Ectodermal cell (in vitro differentiated cells): ENCODE data around the gene SGIP1.

Experiments used
- H3K27ac ChIP-seq: 2 replicates; pipeline ENCODE4 v1.7.0; 2013; ENCODE audit warnings: mild to moderate bottlenecking, low read depth, low read length; ENCODE audit not compliant: insufficient read depth, poor library complexity, severe bottlenecking
- H3K27me3 ChIP-seq: 2 replicates; pipeline ENCODE4 v1.7.0; 2013; ENCODE audit warnings: mild to moderate bottlenecking, low read length; ENCODE audit not compliant: insufficient read depth, control insufficient read depth, poor library complexity, severe bottlenecking
- H3K36me3 ChIP-seq: one replicate; pipeline ENCODE4 v1.7.0; 2013; ENCODE audit warnings: low read length; ENCODE audit not compliant: control insufficient read depth, insufficient read depth
- H3K4me1 ChIP-seq: one replicate; pipeline ENCODE4 v1.7.0; 2013; ENCODE audit warnings: low read length; ENCODE audit not compliant: control insufficient read depth, insufficient read depth
- H3K4me3 ChIP-seq: 2 replicates; pipeline ENCODE4 v1.7.0; 2013; ENCODE audit warnings: low read depth, low read length, control low read depth; ENCODE audit not compliant: insufficient read depth
- H3K9me3 ChIP-seq: 2 replicates; pipeline ENCODE4 v1.7.0; 2013; ENCODE audit warnings: mild to moderate bottlenecking, low read length, moderate library complexity; ENCODE audit not compliant: control insufficient read depth
- WGBS, 2 experiments: methylation state at CpG; one replicate each; pipeline ENCODE4 v1.1.7; 2013; ENCODE audit warnings: missing lambda C conversion rate in 2 of 2; 5-methylcytosine and 5-hydroxymethylcytosine counted together

SGIP1 gene

DNA sequence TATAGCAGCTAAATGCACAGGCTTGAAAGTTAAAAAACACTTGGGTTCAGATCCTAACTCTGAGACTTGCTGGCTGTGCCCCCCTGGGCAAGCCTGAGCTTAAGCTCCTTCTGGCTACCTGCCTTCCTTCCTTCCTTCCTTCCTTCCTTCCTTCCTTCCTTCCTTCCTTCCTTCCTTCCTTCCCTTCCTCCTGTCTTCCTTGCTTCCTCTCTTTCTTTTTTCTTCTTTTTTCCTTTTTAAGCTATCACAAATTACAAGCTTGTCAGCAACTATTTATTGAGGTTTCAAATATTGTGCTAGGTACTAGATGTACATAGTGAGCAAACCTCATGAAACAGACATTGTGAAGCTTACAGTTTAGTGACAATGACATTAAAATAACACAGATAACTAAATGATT is 15.1 kb downstream of the SGIP1 start:
- H3K9me3 ChIP-seq, result no peaks in the 10 kb centered on the region
- H3K4me3 ChIP-seq, result no peak overlapping the region
- H3K4me1 ChIP-seq, result no peaks in the 10 kb centered on the region
- no peaks in the 10 kb centered on the region for H3K27me3 ChIP-seq
- H3K36me3 ChIP-seq, result no peaks in the 10 kb centered on the region
- no peak overlapping the region for H3K27ac ChIP-seq

DNA sequence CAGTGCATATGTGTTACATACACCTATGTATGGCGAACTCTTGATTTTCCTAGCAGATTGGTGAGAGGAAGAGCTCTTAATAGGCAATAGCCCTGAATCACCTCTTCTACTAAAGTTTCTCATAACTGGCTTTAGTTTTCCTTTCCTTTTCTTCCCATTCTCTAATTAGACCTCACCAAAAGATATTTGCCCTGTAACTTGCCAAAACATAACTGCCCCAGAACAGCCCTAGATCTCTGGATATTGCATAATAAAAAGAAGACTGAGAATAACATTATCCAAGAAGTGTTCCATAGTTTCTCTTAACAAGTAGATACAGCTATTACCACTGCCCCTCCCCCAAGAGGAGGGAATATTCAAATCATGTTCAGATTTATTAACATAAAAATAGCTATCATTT is 16.3 kb downstream of the SGIP1 start:
- H3K9me3 ChIP-seq, result no peaks in the 10 kb centered on the region
- H3K27me3 ChIP-seq, result no peaks in the 10 kb centered on the region
- no peak overlapping the region for H3K4me3 ChIP-seq
- WGBS, 2 experiments, result 100% methylated on average over 1 of the region's 1 CpG
- H3K27ac ChIP-seq, result no peak overlapping the region
- no peaks in the 10 kb centered on the region for H3K36me3 ChIP-seq
- H3K4me1 ChIP-seq, result no peaks in the 10 kb centered on the region

DNA sequence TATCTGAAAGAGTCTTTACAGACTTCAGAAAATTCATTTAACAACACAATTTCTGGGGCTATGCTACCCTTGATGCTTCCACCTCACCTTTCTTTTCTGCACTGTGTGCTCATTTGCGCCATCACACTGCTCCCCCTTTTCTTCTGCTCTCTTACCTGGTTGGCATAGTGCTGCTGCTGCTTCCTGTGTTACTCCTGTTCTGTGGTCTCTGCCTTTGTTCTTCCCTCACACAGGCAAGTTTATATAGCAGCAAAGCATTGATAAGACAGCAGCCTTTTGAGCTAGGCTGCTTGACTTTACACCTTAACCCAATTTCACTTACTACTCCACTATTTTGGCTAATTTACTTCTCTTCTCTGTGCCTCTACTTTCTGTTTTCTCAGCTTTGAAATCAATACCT is 18.3 kb downstream of the SGIP1 start:
- no peaks in the 10 kb centered on the region for H3K36me3 ChIP-seq
- 95% methylated on average over 1 of the region's 1 CpG for WGBS, 2 experiments

DNA sequence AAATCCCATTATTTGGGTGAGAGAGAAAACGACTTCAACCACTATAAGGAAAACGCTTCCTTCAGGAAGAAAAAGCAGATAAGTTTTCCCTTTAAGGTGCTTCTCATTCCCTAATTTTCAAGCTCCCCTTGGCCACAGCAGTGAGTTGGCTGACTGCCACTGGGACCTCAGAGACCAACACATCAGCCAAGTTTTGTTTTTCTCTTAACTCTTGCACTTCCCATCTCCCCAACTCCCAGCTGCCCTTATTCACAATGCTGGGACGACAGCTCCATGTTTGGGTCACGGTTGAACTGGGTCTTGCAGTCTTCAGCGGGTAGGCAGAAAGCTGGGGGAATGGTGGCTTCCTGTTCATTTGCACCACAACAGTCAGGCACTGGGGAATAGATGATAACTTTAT is 18.9 kb downstream of the SGIP1 start:
- Histone ChIP-seq H3K27me3 (no peaks in the 10 kb centered on the region), H3K27ac (no peak overlapping the region), H3K36me3 (no peaks in the 10 kb centered on the region), H3K9me3 (no peaks in the 10 kb centered on the region), H3K4me3 (no peak overlapping the region), H3K4me1 (no peaks in the 10 kb centered on the region)
- 48 to 51% methylated on average over 5 of the region's 5 CpGs for WGBS, 2 experiments

More for the DNA sequence above, 18.3 kb downstream of the SGIP1 start:
- H3K4me3 ChIP-seq, result no peak overlapping the region
- no peaks in the 10 kb centered on the region for H3K27me3 ChIP-seq
- no peak overlapping the region for H3K27ac ChIP-seq
- H3K4me1 ChIP-seq, result no peaks in the 10 kb centered on the region
- H3K9me3 ChIP-seq, result no peaks in the 10 kb centered on the region

DNA sequence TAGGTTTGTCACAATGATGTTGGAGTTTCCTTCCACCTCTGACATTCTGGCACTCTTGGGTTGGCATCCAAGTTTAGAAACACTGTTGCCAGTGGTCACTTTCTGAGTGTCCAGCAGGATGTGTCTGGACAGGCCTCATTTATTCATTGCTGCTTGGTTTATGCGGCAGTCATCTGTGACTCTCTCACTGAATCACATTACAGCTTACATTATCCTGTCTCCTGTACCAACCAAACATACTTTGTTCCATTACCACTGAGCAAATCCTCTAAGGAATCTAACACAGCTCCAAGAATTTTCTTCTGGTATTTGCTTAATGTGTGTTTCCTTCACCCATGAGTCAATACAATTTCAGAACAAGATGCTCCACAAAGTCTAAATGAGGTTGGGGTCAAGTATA is 19.9 kb downstream of the SGIP1 start:
- H3K27ac ChIP-seq, result no peak overlapping the region
- H3K9me3 ChIP-seq, result no peaks in the 10 kb centered on the region
- no peak overlapping the region for H3K4me3 ChIP-seq
- H3K36me3 ChIP-seq, result no peaks in the 10 kb centered on the region
- 93 to 98% methylated on average over 1 of the region's 1 CpG for WGBS, 2 experiments
- no peaks in the 10 kb centered on the region for H3K4me1 ChIP-seq
- H3K27me3 ChIP-seq, result no peaks in the 10 kb centered on the region

DNA sequence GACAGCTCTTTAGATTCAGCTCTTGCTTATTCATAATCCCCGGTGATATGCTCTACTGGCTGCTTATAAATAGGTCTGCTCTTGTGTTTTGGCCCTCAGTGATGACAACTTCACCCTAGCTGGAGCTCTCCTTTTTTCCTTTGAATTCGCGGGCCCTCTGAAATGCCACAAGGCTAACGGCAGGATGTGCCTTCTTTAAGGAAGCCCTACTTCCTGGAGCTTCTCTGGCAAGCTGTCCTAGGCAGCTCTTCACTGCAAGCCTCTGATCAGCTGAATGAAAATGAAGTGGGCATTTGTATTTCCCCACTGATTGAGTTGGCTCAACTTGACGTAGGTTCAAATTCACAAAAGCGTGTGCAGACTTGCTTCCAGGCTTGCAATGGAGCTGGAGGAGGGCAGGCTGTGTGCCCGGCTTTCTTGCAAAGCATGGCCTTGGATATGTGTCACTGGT is 22.2 kb downstream of the SGIP1 start:
- Histone ChIP-seq H3K4me3 (no peak overlapping the region), H3K27ac (no peak overlapping the region), H3K36me3 (no peaks in the 10 kb centered on the region), H3K27me3 (no peaks in the 10 kb centered on the region), H3K4me1 (no peaks in the 10 kb centered on the region), H3K9me3 (no peaks in the 10 kb centered on the region)
- WGBS, 2 experiments, result 86 to 91% methylated on average over 7 of the region's 7 CpGs

DNA sequence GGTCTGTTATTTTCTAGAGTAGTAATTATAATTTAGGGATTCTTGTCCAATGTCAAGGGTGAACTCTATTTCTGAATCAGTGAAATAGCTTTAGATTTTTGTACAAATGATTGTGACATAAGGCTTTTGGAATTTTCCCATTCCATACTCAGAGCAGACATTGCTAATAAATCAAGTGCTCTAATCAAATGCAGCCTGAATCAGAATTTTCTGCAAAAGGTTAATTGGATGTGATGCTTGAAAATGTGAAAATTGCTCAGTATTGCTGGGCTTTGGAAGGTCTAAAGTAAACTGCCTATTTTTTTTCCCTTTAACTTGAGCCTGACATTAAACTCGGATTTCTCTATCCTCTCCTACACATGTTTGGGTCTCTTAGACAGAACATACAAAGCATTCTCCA is 23.2 kb downstream of the SGIP1 start:
- 67 to 95% methylated on average over 1 of the region's 1 CpG for WGBS, 2 experiments
- Histone ChIP-seq H3K36me3 (no peaks in the 10 kb centered on the region), H3K27ac (no peak overlapping the region), H3K4me1 (no peaks in the 10 kb centered on the region), H3K4me3 (no peak overlapping the region), H3K27me3 (no peaks in the 10 kb centered on the region), H3K9me3 (no peaks in the 10 kb centered on the region)

DNA sequence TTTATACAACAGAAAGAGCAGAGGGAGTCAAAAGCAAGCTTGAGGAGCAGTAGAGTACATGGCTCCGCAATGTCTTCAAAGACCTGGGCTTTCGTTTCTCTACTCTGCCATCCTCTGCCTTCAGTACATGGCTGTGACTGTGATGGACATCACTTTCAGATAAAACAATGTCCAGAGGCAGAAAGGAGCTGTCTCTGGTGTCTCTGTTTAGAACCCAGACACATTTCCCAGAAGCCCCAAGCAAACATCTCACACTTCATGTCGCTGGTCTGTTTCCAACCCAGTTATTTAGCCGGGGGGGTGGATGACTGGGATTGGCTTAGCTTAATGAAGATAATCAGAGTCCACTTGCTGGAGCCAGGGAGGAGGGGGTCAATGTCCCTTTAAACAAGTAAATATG is 25.6 kb downstream of the SGIP1 start:
- WGBS, 2 experiments, result 93% methylated on average over 4 of the region's 4 CpGs
- H3K9me3 ChIP-seq, result no peaks in the 10 kb centered on the region
- no peaks in the 10 kb centered on the region for H3K36me3 ChIP-seq
- H3K27me3 ChIP-seq, result no peaks in the 10 kb centered on the region
- no peak overlapping the region for H3K4me3 ChIP-seq
- H3K27ac ChIP-seq, result no peak overlapping the region
- H3K4me1 ChIP-seq, result no peaks in the 10 kb centered on the region

DNA sequence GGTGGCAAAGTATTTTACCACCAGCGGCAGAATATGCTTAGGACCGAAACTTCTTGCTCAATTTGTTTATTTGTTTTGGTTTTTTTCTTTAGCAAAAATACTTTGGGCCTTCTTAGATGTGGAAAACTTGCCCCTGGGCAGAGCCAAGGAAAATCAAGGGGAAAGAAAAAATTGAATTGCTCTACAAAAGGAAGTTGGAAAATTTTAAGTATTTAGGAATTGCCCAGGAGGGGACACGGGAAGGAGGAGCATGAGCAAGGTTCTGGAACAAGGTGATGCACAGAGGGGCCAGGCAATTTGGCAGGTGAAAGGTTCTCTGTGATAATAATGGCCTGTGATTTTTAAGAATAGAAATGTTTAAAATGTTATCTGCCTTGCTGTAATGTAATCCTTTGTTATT is 28.6 kb downstream of the SGIP1 start:
- H3K27me3 ChIP-seq, result no peaks in the 10 kb centered on the region
- no peak overlapping the region for H3K4me3 ChIP-seq
- no peaks in the 10 kb centered on the region for H3K36me3 ChIP-seq
- H3K27ac ChIP-seq, result no peak overlapping the region
- 78 to 80% methylated on average over 3 of the region's 3 CpGs for WGBS, 2 experiments
- H3K4me1 ChIP-seq, result no peaks in the 10 kb centered on the region
- H3K9me3 ChIP-seq, result no peaks in the 10 kb centered on the region

DNA sequence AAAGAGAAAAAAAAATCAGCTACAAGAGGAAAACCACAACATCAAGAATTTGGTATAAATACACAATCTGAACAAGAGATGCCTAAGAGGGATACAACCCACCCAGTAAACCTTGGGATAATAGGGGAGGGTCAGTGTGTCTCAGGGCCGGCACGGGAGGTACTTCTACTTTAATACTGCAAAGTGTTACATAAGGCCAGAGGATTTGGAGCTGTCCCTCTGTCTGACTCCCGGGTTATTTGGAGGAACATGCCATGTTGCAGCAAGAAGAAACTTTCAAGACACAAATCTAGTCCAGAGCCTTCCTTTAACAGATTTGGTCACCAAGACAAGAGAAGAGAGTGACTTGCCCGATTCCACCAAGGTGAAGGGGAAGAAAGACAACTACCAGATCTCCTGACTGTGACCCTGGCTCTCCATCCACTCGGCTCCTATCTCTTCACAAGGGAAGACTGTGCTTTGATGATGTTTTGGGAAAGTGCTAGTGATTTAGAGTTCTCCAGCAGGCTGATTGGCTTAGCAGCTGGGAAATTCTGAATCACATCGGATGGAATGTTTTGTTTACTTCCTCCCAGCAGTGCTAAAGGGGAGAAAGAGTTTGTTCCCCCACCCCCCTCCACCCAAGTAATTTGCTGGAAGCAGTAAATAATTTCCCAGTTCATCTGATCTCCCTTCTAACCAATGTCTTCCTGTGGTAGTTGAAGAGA is 29.3 kb downstream of the SGIP1 start:
- no peaks in the 10 kb centered on the region for H3K27me3 ChIP-seq
- H3K27ac ChIP-seq, result no peak overlapping the region
- no peaks in the 10 kb centered on the region for H3K4me1 ChIP-seq
- H3K4me3 ChIP-seq, result no peak overlapping the region
- WGBS, 2 experiments, result 80 to 85% methylated on average over 6 of the region's 6 CpGs
- H3K9me3 ChIP-seq, result no peaks in the 10 kb centered on the region
- H3K36me3 ChIP-seq, result no peaks in the 10 kb centered on the region
